HUDEP-2 (cell line): ENCODE results near the gene SERTAD2.

ENCODE experiments used
- DNase-seq, 76 experiments: peaks; one replicate each; lab custom pipeline; 2025; ENCODE audit not compliant: unreplicated experiment in 76 of 76; lab: John Stamatoyannopoulos, UW

SERTAD2 gene

DNA sequence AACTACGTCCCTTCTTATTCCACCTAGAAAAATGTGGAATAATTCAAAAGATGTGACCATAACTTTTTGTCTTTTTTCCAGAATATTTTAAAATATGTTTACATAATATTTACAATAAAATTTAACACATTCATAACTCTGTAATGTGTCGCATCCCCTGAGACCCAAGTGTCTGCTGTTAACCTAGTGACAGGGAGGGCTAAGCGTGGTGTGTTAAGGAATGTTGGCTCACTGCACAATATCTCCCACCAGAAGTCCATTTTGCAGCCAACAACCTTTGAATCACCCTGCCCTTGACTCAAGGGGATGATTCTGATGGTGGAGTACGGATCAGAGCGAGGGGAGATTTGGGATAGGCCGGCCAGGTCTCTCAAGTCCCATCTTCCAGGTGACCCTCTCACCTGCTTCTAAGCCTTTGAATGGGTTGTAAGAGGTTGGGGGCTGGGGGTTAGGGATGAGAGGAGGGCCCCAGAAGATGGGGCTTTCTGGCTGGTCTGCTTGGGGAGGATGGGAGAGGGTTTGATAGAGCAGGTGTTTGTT, 43.3 kb downstream of the SERTAD2 start:
- no peak for DNase-seq

- no peak for DNase-seq
These were observed 43.8 kb downstream of the SERTAD2 start for GRCh38 chr2:64609942-64610281.

- peak in 56 of 76 experiments; percentile 2 to 68 (median 40) for DNase-seq
These were observed 44.3 kb downstream of the SERTAD2 start for GRCh38 chr2:64609227-64609941.

- peak in 2 of 76 experiments; percentile 23 to 38 for DNase-seq
These were observed 44.9 kb downstream of the SERTAD2 start for GRCh38 chr2:64608867-64609226.

GRCh38 chr2:64607381-64608304, 46.1 kb downstream of the SERTAD2 start:
- DNase-seq: no peak

DNA sequence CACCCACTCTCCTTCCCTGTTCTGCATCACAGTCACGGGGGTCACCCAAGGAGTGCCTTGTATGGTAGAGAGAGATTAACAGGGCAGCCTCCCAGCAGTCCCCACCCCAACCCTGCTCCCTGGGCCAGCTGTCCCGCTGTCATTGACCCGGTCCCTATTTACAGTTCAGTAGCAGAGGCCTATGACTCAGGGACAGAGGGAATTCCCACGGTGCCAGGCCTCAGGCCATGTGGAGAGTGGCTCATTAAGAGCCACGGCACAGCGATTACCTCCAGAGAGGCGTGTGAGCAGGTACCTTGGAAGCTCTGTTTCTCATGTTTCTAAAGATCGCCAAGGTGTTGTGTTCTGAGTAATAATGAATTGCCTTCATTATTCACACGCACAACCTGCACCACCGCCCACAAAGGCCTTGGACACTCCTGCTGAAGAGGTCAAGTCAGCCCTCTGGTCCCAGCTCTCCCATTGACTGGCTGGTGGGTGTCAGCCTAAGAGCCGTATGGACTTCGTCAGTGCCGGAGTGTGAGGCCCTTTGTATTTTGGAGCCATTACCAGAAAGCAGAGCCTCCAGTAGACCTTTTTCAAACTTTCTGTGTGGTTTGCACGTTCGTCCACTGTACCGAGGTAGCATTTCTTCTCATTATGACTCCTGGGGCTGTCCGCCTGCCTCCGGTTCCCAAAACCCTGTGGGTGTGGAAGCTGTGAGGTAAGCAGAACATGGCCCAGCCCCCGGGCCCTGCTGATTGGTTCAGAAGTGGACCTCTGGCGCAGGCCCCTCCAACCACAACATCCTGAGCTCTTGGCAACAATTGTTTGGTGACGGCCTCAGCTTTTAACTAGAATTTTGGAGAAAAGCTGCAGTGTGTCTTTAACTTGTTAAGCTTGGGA, 47.0 kb downstream of the SERTAD2 start:
- peak in 38 of 76 experiments; percentile 2 to 68 (median 28) for DNase-seq

- no peak for DNase-seq
These were observed 47.7 kb downstream of the SERTAD2 start for GRCh38 chr2:64605991-64606478.

DNA sequence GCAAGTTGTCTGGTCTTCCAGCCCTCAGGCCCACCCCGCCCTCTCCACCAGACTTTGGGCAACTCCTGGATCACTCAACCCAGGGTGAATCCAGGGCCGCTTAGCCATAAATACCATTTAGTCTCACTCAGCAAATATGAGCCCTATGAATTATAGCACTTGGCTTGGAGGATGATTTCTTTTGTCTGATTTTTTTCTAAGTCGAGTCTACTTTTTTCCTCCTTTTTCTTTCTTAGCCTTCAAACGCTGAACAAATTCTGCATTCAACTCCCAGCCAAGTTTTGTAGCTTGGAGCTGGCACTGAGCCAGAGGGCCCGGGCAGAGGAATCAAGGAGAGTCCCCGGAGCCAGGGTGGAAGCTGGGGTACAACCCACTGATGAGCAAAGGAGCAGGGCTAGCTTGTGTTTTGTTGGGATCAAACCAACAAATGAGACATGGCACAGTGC, 48.7 kb downstream of the SERTAD2 start:
- DNase-seq: no peak

- DNase-seq: no peak
These were observed 49.6 kb downstream of the SERTAD2 start for GRCh38 chr2:64604155-64604554.

- DNase-seq: no peak
These were observed 51.3 kb downstream of the SERTAD2 start for GRCh38 chr2:64602436-64602835.

DNA sequence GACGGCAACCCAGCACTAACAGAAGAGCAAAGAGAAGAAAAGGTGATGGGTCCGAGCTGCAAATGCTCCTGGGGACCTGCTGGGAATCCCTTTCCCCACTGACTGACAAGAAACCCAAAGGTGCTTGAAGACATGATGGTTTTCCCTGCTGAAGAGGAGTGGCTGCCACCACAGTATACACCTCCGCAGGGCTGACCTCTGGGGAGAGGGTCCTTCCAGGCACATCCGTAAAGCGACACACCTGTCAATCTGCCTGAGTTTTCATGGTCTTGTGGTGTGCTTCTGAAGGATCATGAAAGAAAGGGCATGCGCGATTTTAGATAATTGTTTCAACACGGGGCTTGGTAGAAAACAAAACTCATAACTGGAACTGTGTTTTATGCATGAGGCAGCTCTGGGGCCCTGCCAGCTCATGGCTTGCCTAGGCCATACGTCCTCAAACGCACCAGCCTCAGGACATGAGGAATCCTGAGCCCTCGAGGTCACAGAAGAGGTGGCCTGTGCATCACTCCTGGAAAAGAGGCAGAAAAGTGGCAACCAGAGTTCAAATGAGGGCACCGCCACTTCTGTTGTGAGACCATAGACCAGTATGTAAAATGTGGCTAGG, 51.8 kb downstream of the SERTAD2 start:
- DNase-seq: no peak

DNA sequence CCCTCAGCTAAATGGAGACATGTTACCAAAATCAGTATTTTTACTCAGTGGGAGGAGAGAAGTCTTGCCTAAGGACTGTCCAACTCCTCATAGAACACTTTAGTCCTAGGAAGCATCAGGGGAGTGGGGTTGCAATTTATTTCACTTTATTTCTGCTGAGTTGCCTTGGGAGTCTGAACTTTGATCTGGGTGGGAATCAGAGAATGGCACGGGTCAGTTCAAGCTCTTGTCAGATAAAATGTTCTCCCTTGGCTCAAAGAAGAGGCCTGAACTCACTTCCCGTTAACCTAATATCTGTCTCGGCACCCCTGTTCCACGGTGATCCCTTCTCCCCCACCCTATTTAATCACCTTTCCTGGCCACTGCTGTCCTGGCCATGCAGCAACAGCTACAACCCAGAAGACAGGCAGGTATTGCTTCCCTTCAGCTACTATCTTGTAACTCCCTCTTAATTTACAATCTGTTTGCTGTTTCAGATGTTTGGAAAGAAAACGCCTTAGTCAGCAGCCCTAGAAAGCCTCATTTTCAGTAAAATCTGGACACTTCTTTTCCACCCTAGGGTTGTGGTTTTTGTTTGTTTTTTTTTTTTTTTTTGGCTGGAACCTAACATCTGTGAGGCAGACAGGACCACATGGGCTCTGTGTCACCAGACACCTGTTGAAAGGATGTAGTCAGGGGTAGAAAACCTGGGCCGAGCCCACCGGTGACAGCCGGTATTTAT, 52.5 kb downstream of the SERTAD2 start:
- no peak for DNase-seq

DNA sequence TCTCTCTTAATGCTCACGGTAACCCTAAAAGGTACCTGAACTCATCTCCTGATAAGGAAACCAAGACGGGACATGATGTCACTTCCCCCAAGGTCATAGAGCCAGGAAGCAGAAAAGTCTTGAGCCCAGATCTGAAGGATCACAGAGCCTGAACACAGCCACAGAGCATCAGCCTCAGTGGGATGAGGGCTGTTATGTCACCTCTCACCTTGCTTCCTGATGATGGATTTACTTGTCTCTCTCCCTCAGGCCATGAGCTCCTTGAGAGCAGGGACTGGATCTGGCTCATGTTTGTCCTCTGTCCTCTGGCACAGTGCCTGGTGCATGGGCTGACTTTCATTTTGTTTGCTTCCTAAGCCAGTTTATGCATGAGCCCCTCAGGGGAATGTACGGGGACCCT, 54.2 kb downstream of the SERTAD2 start:
- peak in 1 of 76 experiments; percentile 5 for DNase-seq

- no peak for DNase-seq
These were observed 55.5 kb downstream of the SERTAD2 start for GRCh38 chr2:64598226-64598625.

GRCh38 chr2:64595397-64596176, 58.1 kb downstream of the SERTAD2 start:
- DNase-seq: no peak

DNA sequence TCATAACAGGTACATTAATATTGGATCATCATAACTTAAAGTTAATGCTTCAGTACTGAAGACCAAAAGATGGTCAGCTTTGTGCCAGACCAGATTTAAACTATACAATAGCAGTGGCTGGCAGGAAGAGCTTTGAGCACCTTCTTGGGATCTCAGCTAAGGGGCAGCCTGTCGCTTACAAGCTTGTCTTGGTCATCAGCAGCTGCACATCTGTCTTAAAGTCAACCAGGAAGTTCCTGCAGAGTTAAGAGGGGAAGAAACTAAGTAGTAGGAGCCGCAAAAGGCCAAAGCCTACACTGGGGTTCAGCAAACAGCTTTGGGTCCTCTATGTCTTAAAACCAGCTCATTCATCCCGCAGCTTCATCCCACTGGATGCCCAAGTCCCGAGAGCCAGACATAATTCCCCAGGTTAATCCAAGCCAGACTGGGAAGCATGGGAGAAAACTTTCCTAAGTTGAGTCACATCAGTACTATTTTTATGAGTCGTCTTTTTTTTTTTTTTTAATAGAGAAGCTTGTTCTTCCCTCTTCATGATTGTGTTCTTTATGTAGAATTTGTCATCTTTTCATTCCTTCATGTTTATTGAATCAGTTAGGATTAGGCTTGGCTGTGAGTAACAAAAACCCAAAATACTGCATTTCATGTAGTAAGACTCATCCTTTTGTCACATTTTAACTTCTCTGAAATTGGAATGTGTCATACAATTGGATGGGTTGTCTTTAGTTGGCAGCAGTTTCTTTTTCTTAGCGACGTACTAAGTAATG, 59.3 kb downstream of the SERTAD2 start:
- no peak for DNase-seq

GRCh38 chr2:64593035-64593655, 60.6 kb downstream of the SERTAD2 start:
- no peak for DNase-seq
